CD4-positive, alpha-beta memory T cell (primary cell): ENCODE measurements around the gene CCT6A. TPM values are rescaled to one million over a fixed set of nuclear protein-coding genes. Genes with fewer than 3 reads are reported as not detected.
"Not testable (repeated sequence)": the region's sequence is repeated elsewhere in the genome, so short reads cannot be mapped to it uniquely, and the experiment has no call there.

ENCODE experiments used
- CTCF ChIA-PET: fragments of 350-600 bp; sonication (Branson Sonifier 250); formaldehyde crosslinking; loops from one replicate; lab custom pipeline; 2021; ENCODE audit warnings: inconsistent platforms; ENCODE audit not compliant: partially characterized antibody; lab: Charles Lee
- POLR2A ChIA-PET: fragments of 350-600 bp; sonication (Branson Sonifier 250); formaldehyde crosslinking; loops from one replicate; lab custom pipeline; 2021; ENCODE audit not compliant: partially characterized antibody; lab: Charles Lee
- DNase-seq, 5 donors: peaks; one replicate each; pipeline versions ENCODE4 v3.0.0 to v3.0.0-alpha.2; 2020 to 2022; ENCODE audit warnings: mixed read lengths in 1 of 5
- H3K27ac ChIP-seq: one replicate; pipeline ENCODE4 v1.7.0; 2013; ENCODE audit warnings: low read depth, low read length
- H3K27me3 ChIP-seq: 2 replicates; pipeline ENCODE4 v1.7.0; 2013; ENCODE audit warnings: mild to moderate bottlenecking, low read length, moderate library complexity; ENCODE audit not compliant: insufficient read depth
- H3K36me3 ChIP-seq: 2 replicates; pipeline ENCODE4 v1.7.0; 2013; ENCODE audit warnings: mild to moderate bottlenecking, low read length, moderate library complexity; ENCODE audit not compliant: insufficient read depth
- H3K4me1 ChIP-seq: 2 replicates; pipeline ENCODE4 v1.7.0; 2013; ENCODE audit warnings: mild to moderate bottlenecking, low read length, moderate library complexity; ENCODE audit not compliant: insufficient read depth
- H3K4me3 ChIP-seq, 2 donors: one replicate each; pipeline ENCODE4 v1.7.0; 2013; ENCODE audit warnings: low read length in 2 of 2, mild to moderate bottlenecking in 1 of 2
- H3K9me3 ChIP-seq, 2 donors: one replicate each; pipeline ENCODE4 v1.7.0; 2013; ENCODE audit warnings: low read length in 2 of 2, control low read depth in 1 of 2; ENCODE audit not compliant: control insufficient read depth in 1 of 2
- H3K27ac Mint-ChIP-seq, 7 donors: one replicate each; pipeline ENCODE4 v1.8.0; 2020 to 2021; ENCODE audit warnings: mixed read lengths in 7 of 7, mild to moderate bottlenecking in 6 of 7, inconsistent platforms in 3 of 7, moderate library complexity in 3 of 7
- H3K27me3 Mint-ChIP-seq, 2 donors: one replicate each; pipeline ENCODE4 v1.8.0; 2020 to 2021; ENCODE audit warnings: mixed read lengths in 2 of 2
- H3K36me3 Mint-ChIP-seq, 2 donors: one replicate each; pipeline ENCODE4 v1.8.0; 2020 to 2021; ENCODE audit warnings: mixed read lengths in 2 of 2, inconsistent platforms in 1 of 2, mild to moderate bottlenecking in 1 of 2
- H3K4me1 Mint-ChIP-seq, 4 donors: one replicate each; pipeline ENCODE4 v1.8.0; 2020 to 2021; ENCODE audit warnings: mixed read lengths in 4 of 4, mild to moderate bottlenecking in 1 of 4
- H3K4me3 Mint-ChIP-seq, 8 donors: one replicate each; pipeline ENCODE4 v1.8.0; 2020 to 2021; ENCODE audit warnings: mixed read lengths in 8 of 8, mild to moderate bottlenecking in 7 of 8, moderate library complexity in 6 of 8, inconsistent platforms in 3 of 8
- H3K9me3 Mint-ChIP-seq, 8 donors: one replicate each; pipeline ENCODE4 v1.8.0; 2020 to 2021; ENCODE audit warnings: mixed read lengths in 8 of 8, mild to moderate bottlenecking in 5 of 8, inconsistent platforms in 3 of 8, moderate library complexity in 1 of 8
- intact Hi-C: fragments of 100-400 bp; cut with micrococcal nuclease; formaldehyde crosslinking; loops from one replicate; pipeline ENCODE4 v1.15.1; 2023
- polyA plus RNA-seq, 2 donors: library from polyadenylated mRNA; unstranded; fragments of 300-500 nt; fragmentation: Illumina TruSeq; gene quantifications; one replicate each; pipeline ENCODE4 v1.2.3, GENCODE V29; 2021
- total RNA-seq, 2 experiments: library from RNA; stranded (reverse); gene quantifications; one replicate each; pipeline ENCODE4 v1.2.3, GENCODE V29; 2021

Gene CCT6A
- total and polyA plus RNA-seq, 4 experiments from 2014 or later, result 72.9 to 113 (median 86.5) TPM

DNA sequence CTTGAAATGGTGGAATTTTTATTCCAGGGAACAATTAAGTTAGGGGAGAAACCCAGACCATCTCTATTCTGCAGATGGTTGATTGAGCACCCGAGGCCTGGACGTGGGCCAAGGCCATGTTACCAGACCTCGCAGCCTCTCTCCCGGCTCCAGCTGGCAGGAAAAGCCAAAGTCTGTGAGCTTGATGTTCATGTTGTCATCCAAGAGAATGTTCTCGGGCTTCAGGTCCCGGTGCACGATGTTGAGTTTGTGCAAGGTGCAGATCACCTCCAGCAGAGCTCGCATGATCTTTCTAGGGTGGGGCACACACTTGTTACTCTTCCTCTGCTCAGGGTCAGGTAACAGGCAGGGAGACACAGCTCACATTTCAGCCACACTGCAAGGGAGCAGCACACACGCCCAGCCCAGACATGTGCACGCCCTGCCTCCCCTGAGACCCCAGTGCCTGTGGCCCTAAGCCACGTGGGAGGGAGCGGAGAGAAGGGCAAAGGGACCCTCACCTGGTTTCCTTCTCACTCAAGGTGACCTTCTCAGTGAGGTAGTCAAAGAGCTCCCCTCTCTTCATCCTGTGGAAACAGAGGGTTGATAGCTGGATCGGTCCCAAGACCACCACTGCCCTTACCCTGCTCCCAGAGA, 31.7 kb downstream of the CCT6A start:
- H3K36me3 Mint-ChIP-seq, result peaks cover 15 to 39% of the 10 kb centered on the region in 2 donors
- POLR2A ChIA-PET, result interaction anchor here (1.4 kb wide), 1 partner anchor 23 kb away, joined by 5 read pairs; the partner anchor contains the start of gene CHCHD2
- no peak for DNase-seq

DNA sequence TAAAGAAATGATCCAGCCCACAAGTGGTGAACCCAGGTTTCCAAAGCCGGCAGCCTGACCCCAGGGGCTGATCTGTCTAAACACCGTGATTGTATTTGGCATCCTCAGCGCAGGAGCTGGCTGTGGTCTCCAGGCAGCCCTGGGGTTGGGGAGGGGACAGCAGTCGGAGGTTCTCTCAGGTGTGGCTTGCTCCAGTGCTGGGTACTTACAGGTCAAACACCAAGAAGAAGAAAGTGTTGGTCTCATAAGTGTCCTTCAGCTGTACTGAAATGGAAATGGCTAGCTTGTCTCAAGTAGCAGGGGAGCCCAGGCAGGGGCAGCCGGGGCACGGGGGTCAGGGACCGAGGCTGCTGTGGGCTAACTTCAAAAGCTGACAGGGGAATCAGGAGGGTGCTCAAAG, 35.2 kb downstream of the CCT6A start:
- DNase-seq, result no peak
- Mint-ChIP-seq H3K9me3 (no peaks in the 10 kb centered on the region), H3K4me1 (peaks cover 0 to 4% (median 1%) of the 10 kb centered on the region in 4 donors), H3K27ac (peak overlapping the region in 1 of 7 donors; percentile 29), H3K36me3 (peaks cover 4 to 23% of the 10 kb centered on the region in 2 donors), H3K4me3 (no peak overlapping the region), H3K27me3 (no peaks in the 10 kb centered on the region)
- peaks cover 8% of the 10 kb centered on the region for H3K36me3 ChIP-seq
- no peaks in the 10 kb centered on the region for H3K9me3 ChIP-seq
- no peaks in the 10 kb centered on the region for H3K27me3 ChIP-seq
- H3K4me1 ChIP-seq, result no peaks in the 10 kb centered on the region
- intact Hi-C loops, result no loop called here
- no peak overlapping the region for H3K27ac ChIP-seq
- no peak overlapping the region for H3K4me3 ChIP-seq
- ChIA-PET POLR2A (interaction anchor here (1.0 kb wide), 1 partner anchor 123 kb away, joined by 4 read pairs; no protein-coding TSS in a partner anchor), CTCF (interaction anchor here (1.7 kb wide), 1 partner anchor 12 kb away, joined by 6 read pairs; no protein-coding TSS in a partner anchor)

More for the DNA sequence above, 31.7 kb downstream of the CCT6A start:
- H3K27ac Mint-ChIP-seq, result peak overlapping the region in 1 of 7 donors; percentile 59
- Histone ChIP-seq H3K4me1 (no peaks in the 10 kb centered on the region), H3K27ac (no peak overlapping the region), H3K9me3 (no peaks in the 10 kb centered on the region), H3K27me3 (no peaks in the 10 kb centered on the region), H3K36me3 (peaks cover 22% of the 10 kb centered on the region), H3K4me3 (no peak overlapping the region)
- CTCF ChIA-PET, result interaction anchor here (0.7 to 3.7 kb wide), 4 partner anchors 9 to 828 kb away, joined by 3 to 22 read pairs (median 3); no protein-coding TSS in a partner anchor
- H3K27me3 Mint-ChIP-seq, result no peaks in the 10 kb centered on the region
- intact Hi-C loops, result no loop called here
- no peaks in the 10 kb centered on the region for H3K9me3 Mint-ChIP-seq
- peaks cover 0 to 4% (median 1%) of the 10 kb centered on the region in 4 donors for H3K4me1 Mint-ChIP-seq
- no peak overlapping the region for H3K4me3 Mint-ChIP-seq

DNA sequence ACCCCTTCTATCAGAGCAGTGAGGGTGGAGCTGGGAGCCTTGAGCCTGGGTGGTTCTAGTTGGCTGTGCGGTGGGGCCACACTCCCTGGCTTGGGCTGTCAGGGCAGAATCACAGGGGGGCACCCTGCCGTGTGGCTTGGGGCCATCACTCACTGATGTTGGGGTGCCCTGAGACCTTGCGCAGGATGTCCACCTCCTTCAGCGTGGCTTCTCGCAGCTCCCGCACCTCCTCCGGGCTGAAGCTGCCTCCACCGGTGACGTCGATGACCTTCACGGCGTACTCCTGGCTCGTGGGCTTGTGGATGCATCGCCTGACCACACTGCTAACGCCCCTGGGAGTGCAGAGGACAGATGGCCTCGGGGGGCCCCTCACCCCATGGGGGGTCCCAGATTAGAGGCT, 35.9 kb downstream of the CCT6A start:
- Mint-ChIP-seq H3K36me3 (peaks cover 4 to 19% of the 10 kb centered on the region in 2 donors), H3K4me1 (peaks cover 0 to 4% (median 1%) of the 10 kb centered on the region in 4 donors), H3K4me3 (no peak overlapping the region), H3K9me3 (no peaks in the 10 kb centered on the region), H3K27ac (no peak overlapping the region), H3K27me3 (no peaks in the 10 kb centered on the region)
- intact Hi-C loops, result no loop called here
- H3K27ac ChIP-seq, result no peak overlapping the region
- ChIA-PET CTCF (interaction anchor here (1.7 kb wide), 1 partner anchor 12 kb away, joined by 6 read pairs; no protein-coding TSS in a partner anchor), POLR2A (interaction anchor here (1.0 kb wide), 1 partner anchor 123 kb away, joined by 4 read pairs; no protein-coding TSS in a partner anchor)
- no peaks in the 10 kb centered on the region for H3K9me3 ChIP-seq
- no peak for DNase-seq
- no peak overlapping the region for H3K4me3 ChIP-seq
- H3K27me3 ChIP-seq, result no peaks in the 10 kb centered on the region
- no peaks in the 10 kb centered on the region for H3K4me1 ChIP-seq
- peaks cover 8% of the 10 kb centered on the region for H3K36me3 ChIP-seq

DNA sequence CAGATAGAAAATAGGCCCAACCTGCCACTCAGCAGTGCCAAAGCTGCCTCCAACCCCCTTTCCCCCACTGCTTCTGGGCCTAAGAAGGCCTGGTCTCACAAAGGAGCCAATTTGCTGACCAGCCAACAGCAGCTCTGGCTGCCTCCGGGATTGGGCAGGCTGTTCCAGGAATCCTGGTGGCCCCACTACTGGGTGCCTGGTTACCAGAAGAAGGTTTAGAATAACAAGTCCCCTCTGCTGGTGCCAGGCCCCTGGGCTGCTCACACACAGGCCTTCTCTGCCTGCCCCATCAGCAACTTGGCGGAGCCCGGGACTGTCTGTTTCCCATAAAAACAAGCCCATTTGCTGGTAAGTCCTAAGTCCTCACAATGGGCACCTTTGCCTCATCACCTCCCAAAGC, 40.0 kb downstream of the CCT6A start:
- H3K9me3 Mint-ChIP-seq, result no peaks in the 10 kb centered on the region
- no peak overlapping the region for H3K27ac ChIP-seq
- intact Hi-C loops, result no loop called here
- no peaks in the 10 kb centered on the region for H3K9me3 ChIP-seq
- POLR2A ChIA-PET, result interaction anchor here (1.0 kb wide), 1 partner anchor 19 kb away, joined by 3 read pairs; no protein-coding TSS in a partner anchor
- H3K4me3 Mint-ChIP-seq, result no peak overlapping the region
- H3K27me3 Mint-ChIP-seq, result no peaks in the 10 kb centered on the region
- H3K4me3 ChIP-seq, result no peak overlapping the region
- H3K4me1 Mint-ChIP-seq, result no peaks in the 10 kb centered on the region
- H3K36me3 ChIP-seq, result peaks cover 3% of the 10 kb centered on the region
- no peak for DNase-seq
- CTCF ChIA-PET, result interaction anchor here (1.3 kb wide), 1 partner anchor 17 kb away, joined by 5 read pairs; no protein-coding TSS in a partner anchor
- H3K27me3 ChIP-seq, result no peaks in the 10 kb centered on the region
- H3K4me1 ChIP-seq, result no peaks in the 10 kb centered on the region
- H3K36me3 Mint-ChIP-seq, result peaks cover 7 to 11% of the 10 kb centered on the region in 2 donors
- H3K27ac Mint-ChIP-seq, result peak overlapping the region in 1 of 7 donors; percentile 74

DNA sequence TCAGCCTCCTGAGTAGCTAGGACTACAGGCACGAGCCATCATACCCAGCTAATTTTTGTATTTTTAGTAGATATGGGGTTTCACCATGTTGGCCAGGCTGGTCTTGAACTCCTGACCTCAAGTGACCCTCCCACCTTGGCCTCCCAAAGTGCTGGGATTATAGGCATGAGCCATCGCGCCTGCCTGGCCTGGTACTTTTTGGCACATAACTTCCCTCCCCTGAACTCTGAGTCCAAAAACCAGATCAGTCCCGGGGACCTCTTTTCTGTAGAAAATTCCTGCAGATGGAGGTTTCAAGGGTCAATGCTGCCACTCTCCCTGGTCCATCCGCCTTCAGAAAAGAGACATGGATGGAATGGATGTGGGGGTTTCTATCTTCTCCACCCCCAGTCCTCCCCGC, 40.8 kb downstream of the CCT6A start:
- intact Hi-C loops, H3K4me1 ChIP-seq, H3K27me3 ChIP-seq, DNase-seq, H3K27ac ChIP-seq, H3K4me1 Mint-ChIP-seq, H3K9me3 ChIP-seq, H3K9me3 Mint-ChIP-seq, H3K4me3 Mint-ChIP-seq, H3K4me3 ChIP-seq, H3K27me3 Mint-ChIP-seq, H3K36me3 ChIP-seq, H3K27ac Mint-ChIP-seq: not testable (repeated sequence)
- POLR2A ChIA-PET, result interaction anchor here (1.0 kb wide), 1 partner anchor 19 kb away, joined by 3 read pairs; no protein-coding TSS in a partner anchor
- peaks cover 7 to 11% of the 10 kb centered on the region in 2 donors for H3K36me3 Mint-ChIP-seq
- CTCF ChIA-PET, result interaction anchor here (2.0 kb wide), 1 partner anchor 17 kb away, joined by 8 read pairs; no protein-coding TSS in a partner anchor

DNA sequence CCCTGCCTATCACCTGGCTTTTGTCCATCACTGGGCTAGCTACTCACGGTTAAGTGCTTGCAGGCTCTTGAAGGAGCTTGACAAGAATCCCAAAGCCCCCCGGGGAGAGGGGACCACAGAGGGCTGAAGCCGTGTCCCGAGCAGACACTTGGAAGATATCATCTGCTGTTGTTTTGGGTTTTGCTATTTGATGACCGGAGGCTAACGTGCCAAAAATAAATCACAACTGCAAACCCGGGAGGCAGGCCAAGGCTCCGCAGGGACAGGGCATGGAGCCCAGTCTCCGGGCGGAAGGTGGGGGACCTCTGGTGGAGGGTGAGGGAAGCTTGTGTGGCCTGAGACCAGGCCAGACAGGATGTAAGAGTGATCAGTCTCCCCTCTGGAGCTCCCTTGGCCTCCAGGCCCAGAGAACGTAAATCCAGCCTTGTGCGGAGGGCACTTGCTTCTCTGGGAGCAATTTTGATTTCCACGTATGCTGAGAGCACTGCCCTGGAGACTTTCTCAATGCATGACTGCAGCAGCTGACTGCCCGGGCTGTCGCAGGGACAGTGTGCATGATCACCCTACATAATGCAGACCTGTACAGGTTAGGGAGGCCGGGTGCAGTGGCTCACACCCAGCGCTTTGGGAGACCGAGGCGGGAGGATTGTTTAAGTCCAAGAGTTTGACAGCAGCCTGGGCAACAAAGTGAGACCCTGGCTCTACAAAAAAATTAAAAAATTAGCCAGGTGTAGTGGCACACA, 41.4 kb downstream of the CCT6A start, which contains the start of gene PHKG1:
TSS of gene PHKG1 (minus strand) at position 164 of the 743 bp plus-strand sequence. CDS start 4,011 bp downstream, outside the sequence.
- Histone ChIP-seq H3K4me3 (no peak within 1 kb of the TSS), H3K9me3 (no peaks in the 10 kb centered on the region), H3K27me3 (no peaks in the 10 kb centered on the region), H3K27ac (no peak within 1 kb of the TSS), H3K36me3 (no peaks in the 10 kb centered on the region), H3K4me1 (no peaks in the 10 kb centered on the region)
- Mint-ChIP-seq H3K36me3 (peaks cover 7 to 11% of the 10 kb centered on the region in 2 donors), H3K4me3 (no peak within 1 kb of the TSS), H3K27ac (peak within 1 kb of the TSS in 1 of 7 donors; percentile 74), H3K4me1 (no peaks in the 10 kb centered on the region), H3K27me3 (no peaks in the 10 kb centered on the region), H3K9me3 (no peaks in the 10 kb centered on the region)
- ChIA-PET CTCF (interaction anchor here (2.0 kb wide), 1 partner anchor 18 kb away, joined by 8 read pairs; no protein-coding TSS in a partner anchor), POLR2A (no interaction called here)
- intact Hi-C loops, result no loop called here
- DNase-seq, result no peak
